Right atrium auricular region (tissue), 2 donors: ENCODE measurements around the gene C21orf91. TPM values are rescaled to one million over a fixed set of nuclear protein-coding genes. Genes with fewer than 3 reads are reported as not detected.

Experiments
- DNase-seq: peaks from one replicate; pipeline ENCODE4 v3.0.0-alpha.2; 2019; ENCODE audit warnings: low spot score
- H3K27ac ChIP-seq, 2 donors: fragments of 200-600 bp; sonication (generic); 1 replicate in 1 of 2; 2 replicates in 1 of 2; pipeline ENCODE4 v1.5.1; 2016 to 2019
- H3K27me3 ChIP-seq, 2 donors: fragments of 200-600 bp; sonication (generic); one replicate each; pipeline versions ENCODE4 v1.5.1 to v1.6.0; 2017 to 2019
- H3K36me3 ChIP-seq: fragments of 200-600 bp; sonication (generic); one replicate; pipeline ENCODE4 v1.5.1; 2016
- H3K4me1 ChIP-seq, 2 donors: fragments of 200-600 bp; sonication (generic); one replicate each; pipeline versions ENCODE4 v1.5.1 to v1.6.0; 2017 to 2019
- H3K4me3 ChIP-seq, 2 donors: fragments of 200-600 bp; sonication (generic); 1 replicate in 1 of 2; 2 replicates in 1 of 2; pipeline ENCODE4 v1.5.1; 2017 to 2019; ENCODE audit warnings: mild to moderate bottlenecking in 1 of 2, moderate library complexity in 1 of 2
- H3K9me3 ChIP-seq, 2 donors: fragments of 200-600 bp; sonication (generic); one replicate each; pipeline ENCODE4 v1.5.1; 2019
- CTCF ChIP-seq, 2 donors: fragments of 200-600 bp; sonication (generic); IDR thresholded peaks; one replicate each; pipeline ENCODE4 v1.5.1; 2019; ENCODE audit warnings: antibody characterized with exemption in 2 of 2
- total RNA-seq, 2 donors: library from RNA; depleted of rRNA; stranded (reverse); fragments of >200 nt; gene quantifications; one replicate each; pipeline ENCODE4 v1.1.0, GENCODE V29; 2016

C21orf91 gene
- total RNA-seq, 2 donors from 2014 or later, result 3.9 to 5.3 TPM

GRCh38 chr21:17782051-17782450, 37.1 kb downstream of the C21orf91 start:
- H3K4me1 ChIP-seq, result no peaks in the 10 kb centered on the region
- H3K36me3 ChIP-seq, result peaks cover 8% of the 10 kb centered on the region
- H3K4me3 ChIP-seq, result no peak overlapping the region
- TF ChIP-seq CTCF (IDR thresholded peaks at IDR 0.05), result no peak
- no peak for DNase-seq
- H3K27ac ChIP-seq, result no peak overlapping the region
- H3K27me3 ChIP-seq, result no peaks in the 10 kb centered on the region
- H3K9me3 ChIP-seq, result no peaks in the 10 kb centered on the region

DNA sequence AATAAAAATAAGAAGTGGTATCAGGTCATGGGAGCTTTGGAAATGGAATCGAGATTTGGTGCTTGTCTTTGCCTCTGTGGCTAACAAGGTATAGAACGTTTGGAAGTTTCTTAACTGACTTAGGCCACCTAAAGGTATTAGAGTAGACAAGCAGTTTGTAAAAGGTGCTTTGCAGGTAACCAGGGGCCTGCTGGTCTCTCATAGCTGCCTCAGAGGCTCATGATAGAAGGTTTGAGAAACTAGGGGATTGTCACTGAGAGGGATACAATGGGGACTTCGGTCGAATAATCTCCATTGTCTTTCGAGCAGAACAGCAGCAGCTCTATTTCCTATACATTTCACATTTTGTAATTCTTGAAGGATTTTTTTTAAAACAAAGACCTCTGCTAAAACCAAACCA, 37.6 kb downstream of the C21orf91 start:
- TF ChIP-seq CTCF (IDR thresholded peaks at IDR 0.05), result no peak
- Histone ChIP-seq H3K27me3 (no peaks in the 10 kb centered on the region), H3K4me1 (no peaks in the 10 kb centered on the region), H3K9me3 (no peaks in the 10 kb centered on the region), H3K4me3 (no peak overlapping the region), H3K36me3 (peaks cover 3% of the 10 kb centered on the region), H3K27ac (no peak overlapping the region)
- no peak for DNase-seq

DNA sequence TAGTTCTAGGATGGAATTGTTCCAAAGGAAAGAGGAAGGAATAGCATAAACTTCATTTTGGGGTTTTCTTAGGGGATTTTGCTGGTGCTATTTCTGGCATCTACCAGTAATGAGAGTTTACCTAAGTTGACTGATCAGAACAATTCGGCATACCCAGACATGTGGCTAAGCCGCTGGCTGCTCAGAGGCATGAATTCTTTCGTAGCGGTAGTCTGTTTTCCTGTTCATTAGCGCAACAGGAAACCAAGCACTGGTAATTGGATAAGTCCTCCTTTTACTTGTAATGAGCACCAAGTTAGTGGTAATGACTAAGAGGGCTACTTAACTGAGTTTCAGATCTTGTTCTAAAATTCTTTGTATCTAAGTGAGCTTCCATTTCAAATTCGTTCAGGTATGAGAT, 38.6 kb downstream of the C21orf91 start:
- Histone ChIP-seq H3K36me3 (no peaks in the 10 kb centered on the region), H3K4me3 (no peak overlapping the region), H3K27me3 (no peaks in the 10 kb centered on the region), H3K9me3 (no peaks in the 10 kb centered on the region), H3K27ac (no peak overlapping the region), H3K4me1 (no peaks in the 10 kb centered on the region)
- DNase-seq, result no peak
- no peak for TF ChIP-seq CTCF (IDR thresholded peaks at IDR 0.05)

GRCh38 chr21:17779980-17780379, 39.2 kb downstream of the C21orf91 start:
- no peaks in the 10 kb centered on the region for H3K36me3 ChIP-seq
- no peak for TF ChIP-seq CTCF (IDR thresholded peaks at IDR 0.05)
- H3K4me3 ChIP-seq, result no peak overlapping the region
- no peak for DNase-seq
- H3K27ac ChIP-seq, result no peak overlapping the region
- no peaks in the 10 kb centered on the region for H3K9me3 ChIP-seq
- H3K27me3 ChIP-seq, result no peaks in the 10 kb centered on the region
- H3K4me1 ChIP-seq, result no peaks in the 10 kb centered on the region

GRCh38 chr21:17779496-17779895, 39.7 kb downstream of the C21orf91 start:
- TF ChIP-seq CTCF (IDR thresholded peaks at IDR 0.05), result no peak
- H3K27me3 ChIP-seq, result no peaks in the 10 kb centered on the region
- no peak for DNase-seq
- H3K27ac ChIP-seq, result no peak overlapping the region
- no peak overlapping the region for H3K4me3 ChIP-seq
- no peaks in the 10 kb centered on the region for H3K36me3 ChIP-seq
- H3K9me3 ChIP-seq, result no peaks in the 10 kb centered on the region
- no peaks in the 10 kb centered on the region for H3K4me1 ChIP-seq

GRCh38 chr21:17777072-17777765, 41.9 kb downstream of the C21orf91 start:
- Histone ChIP-seq H3K9me3 (no peaks in the 10 kb centered on the region), H3K36me3 (no peaks in the 10 kb centered on the region), H3K27ac (no peak overlapping the region), H3K27me3 (no peaks in the 10 kb centered on the region), H3K4me3 (no peak overlapping the region), H3K4me1 (no peaks in the 10 kb centered on the region)
- no peak for DNase-seq
- TF ChIP-seq CTCF (IDR thresholded peaks at IDR 0.05), result no peak
